ENCODE data around the gene AMACR.
"Not testable (repeated sequence)": the region's sequence is repeated elsewhere in the genome, so short reads cannot be mapped to it uniquely, and the experiment has no call there.

Gene AMACR

GRCh38 chr5:33964132-33964700, 43.6 kb downstream of the AMACR start:
- DNase-seq: no peak

DNA sequence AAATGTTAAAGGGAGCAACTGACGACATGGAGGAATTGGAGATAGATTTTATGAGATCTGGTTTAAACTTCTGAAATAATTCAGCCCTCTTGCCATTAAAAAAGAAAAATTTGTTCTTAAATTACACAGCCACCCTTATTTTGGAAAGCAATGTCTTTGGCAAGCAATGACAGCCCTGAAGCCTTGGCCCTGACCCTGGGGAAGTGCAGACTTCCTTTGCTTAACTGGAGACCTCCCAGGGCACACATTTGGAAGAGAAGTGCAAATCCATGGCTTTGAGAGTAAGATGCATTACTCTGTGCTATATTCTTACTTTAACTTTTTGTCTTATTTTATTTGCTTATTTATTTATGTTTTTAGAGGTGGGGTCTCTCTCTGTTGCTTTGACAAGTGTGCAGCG, 49.7 kb downstream of the AMACR start:
- DNase-seq: no peak

- no peak for DNase-seq
These were observed 50.2 kb downstream of the AMACR start for GRCh38 chr5:33957577-33958150.

- DNase-seq: not testable (repeated sequence)
These were observed 55.7 kb downstream of the AMACR start for GRCh38 chr5:33952175-33952574.

- no peak for DNase-seq
These were observed 63.2 kb downstream of the AMACR start for GRCh38 chr5:33944543-33945132.

DNA sequence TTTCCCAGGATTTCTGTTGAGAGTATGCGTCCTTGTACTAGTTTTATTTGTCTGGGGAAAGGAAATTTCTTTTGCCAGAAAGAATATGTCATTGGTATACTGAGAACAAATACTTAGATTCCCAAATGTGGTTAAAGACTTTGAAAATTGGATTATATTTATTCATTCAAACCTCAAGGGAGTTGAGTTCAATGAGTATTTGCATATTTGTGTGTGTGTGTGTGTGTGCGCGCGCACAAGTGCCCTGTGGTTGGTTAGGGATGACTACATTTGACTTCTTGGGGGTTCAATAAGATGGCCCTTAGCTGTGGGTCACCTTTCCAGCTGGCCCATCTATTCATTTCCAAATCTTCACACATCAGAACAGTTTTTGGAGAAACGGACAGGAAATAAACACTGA, 66.8 kb downstream of the AMACR start:
- no peak for DNase-seq

DNA sequence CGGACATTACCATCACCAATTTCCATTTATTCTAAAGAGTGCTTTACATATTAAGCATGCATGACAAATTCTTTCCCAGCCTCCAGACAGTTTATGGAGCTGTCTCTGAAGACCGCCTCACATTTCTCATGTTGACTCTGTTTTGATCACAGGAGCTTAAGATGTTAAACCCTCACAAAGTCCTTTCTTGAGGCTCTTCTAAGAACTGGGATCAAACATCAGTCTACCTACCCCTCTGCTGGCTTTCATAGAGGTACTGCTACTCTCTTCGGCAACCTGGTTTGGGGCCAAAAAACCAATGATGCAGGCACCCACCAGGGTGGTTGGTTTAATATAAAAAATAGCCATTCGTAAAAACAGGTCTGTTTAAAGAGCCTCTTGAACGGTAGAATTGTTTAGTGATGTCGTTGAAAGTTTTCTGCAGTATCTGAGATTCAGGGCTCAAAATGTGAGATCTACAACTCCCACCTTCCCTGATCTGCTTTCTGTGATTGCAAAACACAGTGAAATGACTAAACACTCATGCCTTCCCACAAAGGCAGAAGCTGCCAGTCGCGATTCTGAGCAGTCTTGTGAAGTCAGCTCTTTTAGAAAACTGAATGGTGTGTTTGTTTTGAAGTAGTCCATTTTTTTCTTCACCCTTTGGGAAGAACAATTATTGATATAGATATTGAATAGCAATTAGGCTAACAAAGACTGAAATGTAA, 68.1 kb downstream of the AMACR start:
- no peak for DNase-seq

- DNase-seq: no peak
These were observed 69.0 kb downstream of the AMACR start for GRCh38 chr5:33938881-33939280.

- DNase-seq: no peak
These were observed 69.4 kb downstream of the AMACR start for GRCh38 chr5:33938507-33938796.

- DNase-seq: no peak
These were observed 69.9 kb downstream of the AMACR start for GRCh38 chr5:33937707-33938506.

- DNase-seq: no peak
These were observed 70.7 kb downstream of the AMACR start for GRCh38 chr5:33937017-33937706.

DNA sequence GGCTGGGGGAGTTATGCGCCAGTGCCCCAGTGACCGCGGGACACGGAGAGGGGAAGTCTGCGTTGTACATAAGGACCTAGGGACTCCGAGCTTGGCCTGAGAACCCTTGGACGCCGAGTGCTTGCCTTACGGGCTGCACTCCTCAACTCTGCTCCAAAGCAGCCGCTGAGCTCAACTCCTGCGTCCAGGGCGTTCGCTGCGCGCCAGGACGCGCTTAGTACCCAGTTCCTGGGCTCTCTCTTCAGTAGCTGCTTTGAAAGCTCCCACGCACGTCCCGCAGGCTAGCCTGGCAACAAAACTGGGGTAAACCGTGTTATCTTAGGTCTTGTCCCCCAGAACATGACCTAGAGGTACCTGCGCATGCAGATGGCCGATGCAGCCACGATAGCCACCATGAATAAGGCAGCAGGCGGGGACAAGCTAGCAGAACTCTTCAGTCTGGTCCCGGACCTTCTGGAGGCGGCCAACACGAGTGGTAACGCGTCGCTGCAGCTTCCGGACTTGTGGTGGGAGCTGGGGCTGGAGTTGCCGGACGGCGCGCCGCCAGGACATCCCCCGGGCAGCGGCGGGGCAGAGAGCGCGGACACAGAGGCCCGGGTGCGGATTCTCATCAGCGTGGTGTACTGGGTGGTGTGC, 71.4 kb downstream of the AMACR start, which contains the start of gene RXFP3:
TSS of gene RXFP3 (plus strand) at position 6 of the 636 bp plus-strand sequence. CDS start at position 361, 355 bp downstream.
- DNase-seq: no peak
